Parathyroid adenoma (tissue), 2 donors: ENCODE measurements around the gene CCDC194.
A peak's percentile ranks its signal among the peaks of the same experiment; 100 is the strongest.

Experiments
- H2AFZ ChIP-seq: fragments of 300-600 bp; sonication (generic); one replicate; pipeline ENCODE4 v1.7.0; 2017; ENCODE audit warnings: antibody characterized with exemption, mild to moderate bottlenecking
- H3K27ac ChIP-seq: fragments of 300-600 bp; sonication (generic); one replicate; pipeline ENCODE4 v1.7.0; 2017
- H3K27me3 ChIP-seq: fragments of 300-600 bp; sonication (generic); one replicate; pipeline ENCODE4 v1.7.0; 2017; ENCODE audit warnings: low read length; ENCODE audit not compliant: control insufficient read depth, insufficient read depth
- H3K36me3 ChIP-seq: fragments of 300-600 bp; sonication (generic); one replicate; pipeline ENCODE4 v1.7.0; 2017; ENCODE audit warnings: low read length; ENCODE audit not compliant: control insufficient read depth, insufficient read depth
- H3K4me1 ChIP-seq: fragments of 300-600 bp; sonication (generic); one replicate; pipeline ENCODE4 v1.7.0; 2017; ENCODE audit warnings: control low read depth
- H3K4me2 ChIP-seq: fragments of 300-600 bp; sonication (generic); one replicate; pipeline ENCODE4 v1.7.0; 2017; ENCODE audit warnings: low read length
- H3K4me3 ChIP-seq: fragments of 300-600 bp; sonication (generic); one replicate; pipeline ENCODE4 v1.7.0; 2017; ENCODE audit warnings: low read depth, low read length
- H3K79me2 ChIP-seq: fragments of 300-600 bp; sonication (generic); one replicate; pipeline ENCODE4 v1.7.0; 2017; ENCODE audit warnings: control low read depth
- H3K9ac ChIP-seq: fragments of 300-600 bp; sonication (generic); one replicate; pipeline ENCODE4 v1.7.0; 2017; ENCODE audit warnings: mild to moderate bottlenecking
- H3K9me3 ChIP-seq: fragments of 300-600 bp; sonication (generic); one replicate; pipeline ENCODE4 v1.7.0; 2017; ENCODE audit warnings: low read length; ENCODE audit not compliant: control insufficient read depth
- CTCF ChIP-seq: fragments of 300-600 bp; sonication (generic); IDR thresholded peaks from one replicate; pipeline ENCODE4 v1.7.0; 2017; ENCODE audit warnings: antibody characterized with exemption, mild to moderate bottlenecking
- donor health status: primary hyperparathyroidism.

The CCDC194 gene

GRCh38 chr19:17435218-17435617 is 41.2 kb upstream of the CCDC194 start:
- no peak for TF ChIP-seq CTCF
- Histone ChIP-seq H3K4me1 (peaks cover 4% of the 10 kb centered on the region), H2AFZ (no peak overlapping the region)

GRCh38 chr19:17431417-17431816 is 37.4 kb upstream of the CCDC194 start:
- no peak overlapping the region for H3K27ac ChIP-seq
- H2AFZ ChIP-seq = no peak overlapping the region
- no peaks in the 10 kb centered on the region for H3K79me2 ChIP-seq
- TF ChIP-seq CTCF = no peak
- no peaks in the 10 kb centered on the region for H3K27me3 ChIP-seq
- H3K9me3 ChIP-seq = no peaks in the 10 kb centered on the region
- no peaks in the 10 kb centered on the region for H3K36me3 ChIP-seq
- H3K4me3 ChIP-seq = no peak overlapping the region
- H3K9ac ChIP-seq = no peak overlapping the region
- H3K4me2 ChIP-seq = no peak overlapping the region
- H3K4me1 ChIP-seq = peaks cover 11% of the 10 kb centered on the region

More at GRCh38 chr19:17435218-17435617, 41.2 kb upstream of the CCDC194 start:
- H3K27me3 ChIP-seq = no peaks in the 10 kb centered on the region
- H3K4me2 ChIP-seq = no peak overlapping the region
- H3K9me3 ChIP-seq = no peaks in the 10 kb centered on the region
- H3K79me2 ChIP-seq = no peaks in the 10 kb centered on the region
- H3K9ac ChIP-seq = no peak overlapping the region
- H3K36me3 ChIP-seq = no peaks in the 10 kb centered on the region
- H3K4me3 ChIP-seq = no peak overlapping the region
- H3K27ac ChIP-seq = no peak overlapping the region

GRCh38 chr19:17429641-17430113 is 35.7 kb upstream of the CCDC194 start:
- Histone ChIP-seq H3K79me2 (no peaks in the 10 kb centered on the region), H3K9ac (no peak overlapping the region), H3K4me3 (peak overlapping the region; percentile 32), H3K27ac (peak overlapping the region; percentile 78), H3K27me3 (no peaks in the 10 kb centered on the region), H3K9me3 (no peaks in the 10 kb centered on the region), H3K36me3 (no peaks in the 10 kb centered on the region), H2AFZ (peak overlapping the region; percentile 77), H3K4me1 (peaks cover 11% of the 10 kb centered on the region), H3K4me2 (peak overlapping the region; percentile 7)
- TF ChIP-seq CTCF = no peak

GRCh38 chr19:17424743-17425365 is 30.9 kb upstream of the CCDC194 start:
- Histone ChIP-seq H3K4me2 (no peak overlapping the region), H3K36me3 (no peaks in the 10 kb centered on the region), H3K9ac (no peak overlapping the region), H3K79me2 (no peaks in the 10 kb centered on the region), H3K27ac (no peak overlapping the region), H3K27me3 (no peaks in the 10 kb centered on the region), H2AFZ (no peak overlapping the region), H3K9me3 (no peaks in the 10 kb centered on the region), H3K4me1 (peaks cover 6% of the 10 kb centered on the region), H3K4me3 (no peak overlapping the region)
- TF ChIP-seq CTCF = peak; percentile 33
